Measurements from ENCODE around the gene UHRF1.

The UHRF1 gene

GRCh38 chr19:4990306-4990705 is 81.0 kb downstream of the UHRF1 start:
- no peak for DNase-seq (ENCODE audit: low read depth)

DNA sequence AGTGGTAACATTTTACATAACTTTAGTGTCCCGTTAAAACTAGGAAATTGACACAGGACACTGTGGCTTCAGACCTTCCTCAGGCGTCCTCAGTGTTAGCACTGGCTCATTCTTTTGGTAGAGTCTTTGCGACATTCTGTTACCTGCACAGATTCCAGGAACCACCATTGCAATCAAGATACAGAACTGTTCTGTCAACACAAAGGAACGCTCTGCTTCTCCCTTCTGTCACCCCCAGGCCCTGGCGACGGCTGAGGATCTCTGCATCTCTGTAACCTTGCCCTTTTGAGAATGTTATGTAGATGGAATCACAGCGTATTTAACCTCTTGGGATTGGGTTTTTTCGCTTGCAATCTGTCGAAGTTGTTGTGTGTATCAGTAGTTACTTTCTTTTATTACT is 82.2 kb downstream of the UHRF1 start:
- DNase-seq (ENCODE audit: low read depth): no peak

DNA sequence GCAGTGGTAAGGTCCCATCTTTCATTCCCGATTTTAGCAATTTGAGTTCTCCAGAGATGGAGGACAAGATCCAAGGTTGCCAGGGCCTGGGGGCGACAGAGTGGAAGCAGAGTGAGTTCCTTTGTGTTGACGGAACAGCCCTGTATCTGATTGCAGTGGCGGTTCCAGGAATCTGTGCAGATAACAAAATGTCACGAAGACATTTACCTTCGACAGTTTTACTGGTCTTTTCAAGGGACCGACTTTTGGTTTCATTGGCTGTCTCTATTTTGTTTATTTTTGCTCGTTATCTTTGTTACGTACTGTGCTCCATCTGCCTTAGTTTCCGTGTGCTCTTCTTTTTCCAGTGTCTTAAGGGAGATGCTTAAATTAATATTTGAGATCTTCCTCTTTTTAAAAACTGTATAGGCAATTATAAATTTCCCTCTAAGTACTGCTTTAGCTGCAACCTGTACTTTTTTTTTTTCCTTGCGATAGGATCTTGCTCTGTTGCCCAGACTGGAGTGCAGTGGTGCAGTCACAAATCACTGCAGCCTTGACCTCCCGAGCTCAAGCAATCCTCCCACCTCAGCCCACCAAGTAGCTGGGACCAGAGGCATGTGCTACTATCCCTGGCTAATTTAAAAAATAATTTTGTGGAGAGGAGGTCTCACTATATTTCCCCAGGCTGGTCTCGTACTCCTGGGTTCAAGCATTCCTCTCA is 82.8 kb downstream of the UHRF1 start:
- DNase-seq (ENCODE audit: low read depth): no peak

DNA sequence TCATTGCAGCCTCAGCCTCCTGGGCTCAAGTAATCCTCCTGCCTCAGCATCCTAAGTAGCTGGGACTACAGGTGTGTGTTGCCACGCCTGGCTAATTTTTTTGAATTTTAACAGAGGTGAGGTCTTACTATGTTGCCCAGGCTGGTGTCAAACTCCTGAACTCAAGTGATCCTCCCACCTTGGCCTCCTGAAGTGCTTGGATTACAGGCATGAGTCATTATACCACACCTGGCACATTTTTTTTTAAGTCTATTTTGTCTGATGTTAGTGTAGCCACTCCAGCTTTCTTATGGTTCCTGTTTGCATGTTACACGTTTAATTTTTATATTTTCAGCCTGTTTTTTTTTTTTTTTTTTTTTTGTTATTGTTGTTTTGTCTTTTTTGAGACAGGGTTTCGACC is 84.4 kb downstream of the UHRF1 start:
- no peak for DNase-seq (ENCODE audit: low read depth)

DNA sequence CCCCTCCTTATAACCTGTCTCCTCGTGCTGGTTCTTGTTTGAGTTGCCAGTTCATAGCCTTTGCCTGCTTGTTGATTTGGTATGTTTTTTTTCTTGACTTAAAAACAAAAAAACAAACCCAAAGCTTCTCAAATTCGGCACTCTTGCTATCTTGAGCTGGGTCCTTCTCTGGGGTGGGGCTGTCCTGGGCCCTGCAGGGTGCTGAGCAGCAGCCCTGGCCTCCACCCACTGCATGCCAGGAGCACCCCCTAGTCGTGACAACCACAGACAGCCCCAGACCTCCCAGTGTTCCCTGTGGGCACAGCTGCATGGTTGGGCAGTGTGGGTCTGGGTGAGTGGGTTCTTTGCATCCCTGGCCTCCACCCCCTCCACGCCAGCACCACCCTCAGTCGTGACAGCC is 87.4 kb downstream of the UHRF1 start:
- DNase-seq (ENCODE audit: low read depth): no peak

DNA sequence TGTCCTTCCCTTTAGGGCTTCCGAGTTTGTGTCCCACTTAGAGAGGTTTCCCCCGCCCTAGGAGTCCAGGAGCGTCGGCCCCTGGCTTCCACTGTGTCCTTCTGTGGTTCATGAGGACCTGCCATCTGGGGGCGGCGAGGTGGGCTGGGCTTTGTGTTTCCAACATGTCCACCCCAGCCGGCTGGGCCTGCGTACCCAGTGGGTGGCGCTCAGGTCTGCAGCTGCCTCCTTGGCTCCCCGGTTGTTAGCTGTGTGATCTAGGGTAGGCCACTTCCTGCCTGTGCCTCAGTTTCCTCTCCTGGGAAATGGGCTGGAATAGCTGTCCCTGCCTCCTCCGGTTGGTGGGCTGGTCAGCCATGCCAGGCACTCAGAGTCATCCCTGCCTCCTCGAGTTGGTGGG is 88.0 kb downstream of the UHRF1 start:
- no peak for DNase-seq (ENCODE audit: low read depth)

DNA sequence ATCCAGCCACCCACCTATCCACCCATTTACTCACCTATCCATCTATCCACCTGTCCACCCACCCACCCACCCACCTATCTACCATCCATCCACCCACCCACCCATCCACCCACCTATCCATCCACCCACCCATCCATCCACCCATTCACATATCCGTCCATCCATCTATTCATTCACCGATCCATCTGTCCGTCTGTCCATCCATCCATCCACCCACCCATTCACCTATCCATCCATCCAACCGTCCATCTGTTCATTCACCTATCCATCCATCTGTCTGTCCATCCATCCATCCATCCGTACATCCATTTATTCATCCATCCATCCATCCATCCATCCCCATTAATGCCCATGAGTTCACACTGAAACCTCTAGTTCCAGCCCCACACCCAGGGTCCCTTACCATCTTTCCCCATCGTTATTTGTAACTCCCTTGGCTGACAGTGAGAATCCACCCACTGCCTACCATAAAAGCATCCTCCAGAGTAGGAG is 90.9 kb downstream of the UHRF1 start:
- no peak for DNase-seq (ENCODE audit: low read depth)

DNA sequence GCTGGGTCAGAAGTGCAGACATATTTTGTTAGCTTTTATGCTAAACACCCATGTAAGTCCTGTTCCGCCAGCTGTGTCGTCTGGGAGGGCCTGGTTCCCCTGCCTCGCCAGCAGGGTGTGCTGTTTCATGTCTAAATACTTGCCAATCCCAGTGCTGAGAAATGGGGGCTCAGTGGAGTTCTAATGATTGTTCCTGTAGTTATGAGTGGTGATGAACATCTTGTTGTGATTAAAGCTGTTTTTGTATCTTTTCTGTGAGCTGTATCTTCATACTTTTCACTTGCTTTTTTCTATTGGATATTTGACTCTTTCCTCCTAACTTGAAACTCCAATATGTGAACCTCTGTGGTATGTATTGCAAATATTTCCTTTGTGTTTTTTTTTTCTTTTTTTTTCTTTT is 92.3 kb downstream of the UHRF1 start:
- no peak for DNase-seq (ENCODE audit: low read depth)

GRCh38 chr19:5002143-5002542 is 92.8 kb downstream of the UHRF1 start:
- DNase-seq (ENCODE audit: low read depth): no peak

- no peak for DNase-seq (ENCODE audit: low read depth)
Measured at GRCh38 chr19:5003781-5004180, 94.5 kb downstream of the UHRF1 start.

GRCh38 chr19:5005096-5005495 is 95.8 kb downstream of the UHRF1 start:
- DNase-seq (ENCODE audit: low read depth): no peak

DNA sequence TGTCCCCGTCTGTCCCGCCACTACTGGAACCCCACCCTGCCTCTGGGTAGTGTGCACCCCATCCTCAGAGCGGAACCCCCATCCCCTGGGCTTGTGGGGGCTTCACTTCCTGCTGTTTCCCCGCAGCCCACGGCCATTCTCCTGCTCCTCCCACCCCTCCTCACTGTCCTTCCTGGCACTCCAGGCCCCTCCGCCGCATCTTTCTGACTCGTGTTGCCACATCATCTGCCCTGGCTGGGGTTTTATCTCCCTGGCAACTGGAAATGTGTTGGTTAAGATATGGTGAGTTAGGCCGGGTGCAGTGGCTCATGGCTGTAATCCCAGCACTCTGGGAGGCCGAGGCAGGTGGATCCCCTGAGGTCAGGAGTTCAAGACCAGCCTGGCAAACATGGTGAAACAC is 96.9 kb downstream of the UHRF1 start:
- DNase-seq (ENCODE audit: low read depth): no peak

GRCh38 chr19:5006821-5007220 is 97.5 kb downstream of the UHRF1 start:
- no peak for DNase-seq (ENCODE audit: low read depth)
